Skeletal muscle cell (primary cell): ENCODE results near the gene RYR2.
A peak's percentile ranks its signal among the peaks of the same experiment; 100 is the strongest.

Source experiments
- DNase-seq: peaks from one replicate; pipeline ENCODE4 v3.0.0-alpha.2; 2010; ENCODE audit warnings: low read depth
- H3K4me3 ChIP-seq: 2 replicates; pipeline ENCODE4 v1.5.1; 2011; ENCODE audit warnings: low read depth, mild to moderate bottlenecking, control low read depth, low read length, moderate library complexity

The RYR2 gene

DNA sequence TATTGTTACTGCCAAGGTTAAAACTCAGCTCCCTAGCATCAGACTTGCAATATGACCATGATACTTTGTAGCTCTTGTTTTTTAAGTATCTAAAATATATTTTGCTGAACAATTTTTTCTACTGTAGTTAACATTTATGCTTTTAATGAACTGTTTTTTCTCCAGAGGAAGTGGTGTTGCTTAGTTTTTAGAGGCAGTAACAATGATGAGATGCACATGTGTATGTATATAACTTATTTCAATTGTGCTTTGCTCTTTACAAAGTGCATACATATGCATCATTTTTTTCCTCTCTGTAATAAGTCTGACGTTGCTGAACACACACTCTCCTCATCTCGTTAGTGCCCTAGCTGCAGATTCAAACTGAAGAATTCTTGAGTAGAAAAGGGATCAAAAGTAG, 430.0 kb downstream of the RYR2 start:
- H3K4me3 ChIP-seq = no peak overlapping the region
- no peak for DNase-seq

DNA sequence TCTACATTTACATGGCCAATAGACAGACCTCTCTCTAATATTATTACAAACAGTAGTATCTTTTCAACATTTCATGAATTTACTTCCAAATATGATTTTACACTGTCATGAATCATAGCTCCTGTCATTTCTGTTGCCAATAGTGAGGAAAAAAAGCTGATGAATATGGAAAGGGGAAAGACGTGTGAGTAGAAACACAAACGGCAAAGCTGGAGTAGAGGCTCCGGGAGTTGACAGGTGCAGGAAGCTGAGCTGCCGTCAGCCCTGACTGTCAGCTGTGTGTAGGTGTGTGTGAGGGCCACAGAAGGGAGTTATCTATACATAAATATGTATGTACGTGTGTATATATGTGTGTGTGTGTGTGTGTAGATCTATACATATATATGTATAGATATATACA, 431.9 kb downstream of the RYR2 start:
- H3K4me3 ChIP-seq = no peak overlapping the region

DNA sequence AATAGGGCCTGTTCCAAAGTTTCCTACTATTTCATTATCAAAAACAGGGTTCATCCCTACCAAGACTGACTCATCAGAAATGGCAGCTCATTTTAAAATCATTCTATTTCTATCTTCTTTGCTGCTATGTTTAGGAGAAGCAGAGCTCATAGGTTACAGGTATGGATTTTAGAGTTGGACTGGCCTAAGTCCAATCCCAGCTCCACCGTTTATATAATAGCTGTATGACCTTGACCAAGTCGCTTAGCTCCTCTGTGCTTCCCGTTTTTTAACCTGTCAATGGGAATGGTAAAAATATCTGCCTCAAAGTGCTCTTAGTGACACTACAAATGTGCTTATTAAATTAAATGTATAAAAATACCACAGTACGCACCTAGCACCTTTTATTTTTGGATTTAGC, 436.1 kb downstream of the RYR2 start:
- no peak for DNase-seq
- H3K4me3 ChIP-seq = no peak overlapping the region

More for the DNA sequence above, 431.9 kb downstream of the RYR2 start:
- no peak for DNase-seq

DNA sequence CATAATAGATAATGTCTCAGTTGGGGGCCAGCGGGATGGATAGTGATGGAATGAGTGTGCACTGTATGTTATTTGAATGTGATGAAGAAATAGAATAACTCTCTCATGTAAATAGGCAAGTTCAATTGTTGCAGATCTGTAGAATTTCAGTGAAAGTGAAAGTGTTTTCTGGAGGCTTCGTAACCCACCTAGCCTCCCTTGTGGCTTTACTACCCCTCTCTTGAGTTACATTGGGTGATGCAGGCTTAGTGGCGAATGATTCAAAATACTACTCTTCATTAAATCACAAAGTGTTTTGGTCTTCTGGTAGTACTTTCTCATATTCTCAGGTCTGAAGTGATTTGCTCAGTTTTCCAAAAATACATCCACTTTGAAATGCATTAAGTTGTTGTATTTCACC, 436.9 kb downstream of the RYR2 start:
- H3K4me3 ChIP-seq = no peak overlapping the region

DNA sequence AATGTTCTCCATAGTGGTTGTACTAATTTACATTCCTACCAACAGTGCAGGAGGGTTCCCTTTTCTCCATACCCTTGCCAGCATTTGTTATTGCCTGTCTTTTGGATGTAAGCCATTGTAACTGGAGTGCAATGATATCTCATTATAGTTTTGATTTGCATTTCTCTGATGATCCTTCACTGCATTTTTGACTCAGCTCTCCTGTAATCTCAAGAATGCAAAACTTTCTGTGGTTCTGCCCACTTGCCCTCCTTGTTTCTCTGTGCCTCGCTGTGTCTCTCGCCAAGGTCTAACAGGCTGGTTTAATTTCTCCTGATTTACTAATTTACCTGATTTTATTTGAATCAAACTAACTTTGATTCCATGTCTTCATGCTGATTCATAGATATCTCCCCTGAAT, 440.8 kb downstream of the RYR2 start:
- no peak for DNase-seq
- no peak overlapping the region for H3K4me3 ChIP-seq

More for the DNA sequence above, 436.9 kb downstream of the RYR2 start:
- no peak for DNase-seq

DNA sequence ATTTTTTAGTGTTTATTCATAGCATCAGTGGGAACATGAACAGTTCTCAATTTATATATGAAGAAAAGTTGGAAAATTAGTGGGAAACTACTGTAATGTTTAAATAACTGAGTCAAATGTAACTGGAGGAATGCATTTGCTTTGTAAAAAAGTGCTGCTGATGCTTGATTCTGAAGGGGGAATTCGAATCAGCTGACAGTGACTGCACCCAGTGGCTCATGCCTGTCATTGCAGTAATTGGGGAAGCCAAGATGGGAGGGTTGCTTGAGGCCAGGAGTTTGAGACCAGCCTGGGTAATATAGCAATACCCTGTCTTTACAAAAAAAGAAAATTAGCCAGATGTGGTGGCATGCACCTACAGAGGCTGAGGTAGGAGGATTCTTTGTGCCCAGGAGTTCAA, 450.4 kb downstream of the RYR2 start:
- no peak for DNase-seq
- no peak overlapping the region for H3K4me3 ChIP-seq

DNA sequence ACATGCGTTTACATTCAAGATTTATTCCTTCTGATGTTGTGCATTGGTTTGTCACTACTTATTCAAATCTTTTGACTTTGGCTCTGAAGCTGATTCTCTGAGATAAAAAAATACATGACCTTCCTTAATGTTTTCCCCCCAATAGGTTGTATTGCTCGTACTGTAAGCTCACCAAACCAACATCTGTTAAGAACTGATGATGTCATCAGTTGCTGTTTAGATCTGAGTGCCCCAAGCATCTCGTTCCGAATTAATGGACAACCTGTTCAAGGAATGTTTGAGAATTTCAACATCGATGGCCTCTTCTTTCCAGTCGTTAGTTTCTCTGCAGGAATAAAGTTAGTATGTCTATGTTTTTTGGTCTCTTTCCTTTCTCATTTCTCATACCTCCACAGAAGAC, 458.6 kb downstream of the RYR2 start:
- no peak overlapping the region for H3K4me3 ChIP-seq
- no peak for DNase-seq

DNA sequence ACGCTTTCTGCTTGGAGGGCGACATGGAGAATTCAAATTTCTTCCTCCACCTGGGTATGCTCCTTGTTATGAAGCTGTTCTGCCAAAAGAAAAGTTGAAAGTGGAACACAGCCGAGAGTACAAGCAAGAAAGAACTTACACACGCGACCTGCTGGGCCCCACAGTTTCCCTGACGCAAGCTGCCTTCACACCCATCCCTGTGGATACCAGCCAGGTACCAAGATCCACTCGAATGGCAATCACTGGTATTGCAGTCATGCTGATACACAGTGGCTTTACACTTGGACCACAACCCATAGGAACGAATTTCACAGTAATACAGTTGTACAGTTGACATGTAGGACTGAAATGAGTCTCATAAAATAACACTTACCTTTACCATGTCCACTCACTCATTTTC, 461.3 kb downstream of the RYR2 start:
- DNase-seq = no peak
- no peak overlapping the region for H3K4me3 ChIP-seq

DNA sequence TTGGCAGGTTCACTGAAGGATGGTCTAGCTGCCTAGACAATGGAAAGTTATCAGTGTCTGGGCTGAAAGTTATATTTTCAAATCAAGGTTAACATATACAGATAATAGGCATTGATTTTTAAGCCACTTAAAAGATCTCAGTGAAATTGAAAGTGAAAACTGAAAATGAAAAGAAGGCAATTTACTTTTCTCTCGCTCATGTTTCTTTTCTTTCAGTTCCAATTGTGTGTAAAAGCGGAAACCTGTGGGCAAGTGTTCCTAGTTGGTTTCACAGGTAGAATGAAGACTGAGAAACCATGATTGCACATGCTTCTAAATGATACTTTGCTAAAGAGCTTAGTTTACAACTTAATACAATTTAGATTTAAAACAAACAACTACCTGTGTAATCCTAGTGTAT, 465.0 kb downstream of the RYR2 start:
- DNase-seq = no peak
- no peak overlapping the region for H3K4me3 ChIP-seq

DNA sequence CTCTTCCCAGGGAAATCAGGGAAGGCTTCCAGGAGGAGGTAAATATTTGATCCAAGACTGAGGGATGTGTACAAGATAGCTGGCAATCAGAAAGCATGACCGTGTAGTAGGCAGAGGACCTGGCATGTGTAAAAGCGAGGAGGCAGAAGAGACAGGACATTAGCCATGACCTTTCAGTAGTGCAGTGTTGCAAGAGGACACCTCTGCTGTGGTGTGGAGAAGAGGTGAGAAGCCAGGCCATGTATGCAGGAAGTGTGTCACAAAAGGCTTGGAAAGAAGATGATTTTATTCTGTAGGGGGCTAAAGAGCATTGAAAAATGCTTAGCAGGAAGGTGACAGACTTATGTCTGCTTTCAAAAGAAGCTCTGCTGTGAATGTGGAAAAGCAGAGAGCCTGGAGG, 467.8 kb downstream of the RYR2 start:
- H3K4me3 ChIP-seq = no peak overlapping the region
- no peak for DNase-seq

DNA sequence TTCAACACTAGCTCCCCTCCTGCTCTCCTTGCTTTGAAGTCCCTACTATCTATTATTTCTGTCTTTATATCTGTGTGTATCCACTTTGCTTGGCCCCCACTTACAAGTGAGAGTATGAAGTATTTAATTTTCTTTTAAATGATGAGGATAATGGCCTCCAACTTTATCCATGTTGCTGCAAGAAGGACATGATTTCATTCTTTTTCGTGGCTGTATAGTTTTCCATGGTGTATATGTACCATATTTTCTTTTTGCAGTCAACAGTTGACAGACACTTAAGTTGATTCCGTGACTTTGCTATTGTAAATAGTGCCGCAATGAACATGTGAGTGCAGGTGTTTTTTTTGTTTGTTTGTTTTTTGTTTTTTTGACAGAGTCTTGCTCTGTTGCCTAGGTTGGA, 483.1 kb downstream of the RYR2 start:
- no peak for DNase-seq

DNA sequence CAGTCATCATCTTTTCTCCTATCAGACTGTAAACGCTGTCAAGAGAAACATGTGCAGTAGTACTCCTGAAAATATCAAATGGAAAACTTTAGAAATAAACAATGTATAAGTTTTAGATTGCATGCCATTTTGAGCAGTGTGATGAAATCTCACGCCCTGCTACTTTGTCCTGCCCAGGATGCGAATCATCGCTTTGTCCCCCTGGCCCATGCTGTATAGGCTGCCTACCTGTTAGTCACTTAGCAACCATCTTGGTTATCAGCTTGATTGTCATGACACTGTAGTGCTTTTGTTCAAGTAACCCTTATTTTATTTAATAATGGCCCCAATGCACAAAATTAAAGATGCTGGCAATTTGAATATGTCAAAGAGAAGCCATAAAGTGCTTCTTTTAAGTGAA, 485.8 kb downstream of the RYR2 start:
- H3K4me3 ChIP-seq = no peak overlapping the region
- DNase-seq = no peak

More for the DNA sequence above, 483.1 kb downstream of the RYR2 start:
- H3K4me3 ChIP-seq = no peak overlapping the region

DNA sequence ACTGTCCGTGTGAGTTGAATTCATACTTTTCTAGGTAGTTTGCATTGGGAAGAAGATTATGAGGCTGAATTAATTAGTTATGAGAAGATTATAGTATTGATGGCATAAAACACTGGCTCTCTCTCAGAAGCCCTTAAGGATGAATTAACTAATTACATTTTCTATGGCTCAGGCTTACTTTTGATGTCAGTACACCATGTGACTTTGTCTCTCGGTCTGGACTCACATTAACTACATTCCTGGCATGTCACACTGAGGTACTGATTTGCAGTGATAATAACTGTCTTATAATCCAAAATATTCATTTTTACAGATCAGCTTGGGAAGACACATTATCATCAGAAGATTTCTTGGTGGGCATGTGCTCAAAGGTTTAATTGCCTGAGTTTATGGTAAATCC, 486.6 kb downstream of the RYR2 start:
- H3K4me3 ChIP-seq = no peak overlapping the region
- DNase-seq = no peak

DNA sequence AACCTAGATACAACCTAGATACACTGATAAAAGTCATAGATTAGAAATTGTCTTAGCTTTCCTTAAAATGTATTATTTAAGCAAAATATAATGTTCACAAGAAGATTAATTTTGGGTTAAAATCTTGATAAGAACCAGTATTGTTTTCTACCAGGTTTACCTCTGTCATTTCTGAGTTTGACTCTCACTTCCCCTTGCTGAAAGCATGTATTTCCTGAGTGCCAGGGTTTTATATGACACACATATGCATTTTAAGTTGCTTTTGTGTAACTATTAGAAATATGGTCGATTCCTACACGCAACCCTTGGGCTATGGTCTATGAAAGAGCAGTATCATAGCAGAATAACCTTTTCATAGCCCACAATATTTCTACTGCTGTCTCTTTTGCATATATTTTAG, 497.1 kb downstream of the RYR2 start:
- DNase-seq = no peak
- no peak overlapping the region for H3K4me3 ChIP-seq

DNA sequence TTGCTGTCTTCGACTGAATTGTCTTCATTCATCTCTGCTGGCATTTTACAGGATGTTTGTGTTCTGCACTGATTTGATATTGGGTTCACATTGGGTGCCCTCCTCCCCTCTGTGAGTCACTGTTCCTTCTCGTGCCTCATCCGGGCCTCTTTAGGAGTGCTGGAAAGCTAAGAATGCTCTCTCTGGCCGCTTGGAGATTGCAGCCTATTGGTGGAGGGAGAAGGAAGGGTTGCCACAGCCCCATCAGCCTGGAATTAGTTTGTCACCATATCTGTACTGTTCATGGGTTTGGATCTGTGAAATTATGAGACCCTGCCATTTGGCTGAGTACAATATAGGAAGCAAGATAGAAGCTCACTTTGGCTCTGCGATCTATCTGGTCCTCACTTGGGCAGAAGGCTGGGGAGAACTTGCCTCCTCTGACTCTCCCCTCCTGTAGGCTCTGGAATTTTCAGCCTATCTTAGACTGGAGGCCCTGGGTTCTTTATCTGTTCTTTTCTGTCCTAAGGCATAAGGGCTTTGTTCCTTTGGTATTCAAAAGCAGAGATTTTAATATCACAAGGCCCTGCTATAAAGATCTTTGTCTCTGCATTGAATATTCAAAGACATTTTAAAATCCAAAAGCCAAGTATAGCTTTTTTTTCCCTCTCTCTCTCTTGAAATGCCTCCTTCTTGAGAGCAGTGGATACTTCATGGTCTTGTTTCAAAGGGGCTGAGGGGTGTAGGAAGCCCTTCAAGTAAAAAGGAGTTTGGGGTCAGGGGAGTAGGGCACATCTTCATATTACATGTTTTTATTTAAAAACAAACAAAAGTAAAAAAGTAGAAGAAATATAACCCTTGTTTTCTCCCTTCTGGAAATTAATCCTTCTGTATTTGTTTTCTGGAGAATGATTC, 500.8 kb downstream of the RYR2 start:
- H3K4me3 ChIP-seq = no peak overlapping the region

DNA sequence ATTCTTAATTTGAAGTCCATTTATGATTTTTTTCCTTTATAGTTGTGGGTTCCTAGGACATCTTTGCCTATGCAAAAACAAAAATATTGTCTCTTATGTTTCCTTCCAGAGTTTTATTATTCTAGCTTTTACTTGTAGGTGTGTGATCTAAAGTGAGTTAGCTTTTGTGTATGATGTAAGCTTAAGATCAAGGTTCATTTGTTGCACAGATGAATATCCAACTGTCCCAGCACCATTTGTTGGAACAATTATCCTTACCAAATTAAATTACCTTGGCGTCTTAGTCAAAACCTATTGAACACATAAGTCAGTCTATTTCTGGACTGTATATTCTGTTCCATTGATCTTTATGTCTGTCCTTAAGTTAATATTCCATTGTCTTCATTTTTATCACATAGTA, 511.1 kb downstream of the RYR2 start:
- H3K4me3 ChIP-seq = no peak overlapping the region
- DNase-seq = no peak

More for the DNA sequence above, 500.8 kb downstream of the RYR2 start:
- no peak for DNase-seq

DNA sequence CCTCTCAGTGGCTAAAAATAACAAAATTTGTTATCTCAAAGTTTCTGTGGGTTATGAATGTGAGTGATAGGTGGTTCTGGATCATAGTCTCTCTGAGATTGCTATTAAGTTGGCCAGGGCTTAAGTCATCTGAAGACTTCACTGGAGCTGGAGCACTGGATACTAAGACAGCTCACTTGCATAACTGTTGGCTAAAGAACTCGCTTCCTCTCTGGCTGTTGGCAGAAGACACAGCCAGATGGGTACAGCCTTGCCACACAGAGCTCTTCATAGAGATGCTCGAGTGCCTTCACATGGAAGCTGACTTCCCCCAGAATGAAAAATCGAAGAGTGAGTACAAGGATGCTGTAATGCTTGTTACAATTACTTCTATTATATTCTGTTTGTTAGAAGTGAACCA, 514.9 kb downstream of the RYR2 start:
- DNase-seq = no peak
- H3K4me3 ChIP-seq = no peak overlapping the region

DNA sequence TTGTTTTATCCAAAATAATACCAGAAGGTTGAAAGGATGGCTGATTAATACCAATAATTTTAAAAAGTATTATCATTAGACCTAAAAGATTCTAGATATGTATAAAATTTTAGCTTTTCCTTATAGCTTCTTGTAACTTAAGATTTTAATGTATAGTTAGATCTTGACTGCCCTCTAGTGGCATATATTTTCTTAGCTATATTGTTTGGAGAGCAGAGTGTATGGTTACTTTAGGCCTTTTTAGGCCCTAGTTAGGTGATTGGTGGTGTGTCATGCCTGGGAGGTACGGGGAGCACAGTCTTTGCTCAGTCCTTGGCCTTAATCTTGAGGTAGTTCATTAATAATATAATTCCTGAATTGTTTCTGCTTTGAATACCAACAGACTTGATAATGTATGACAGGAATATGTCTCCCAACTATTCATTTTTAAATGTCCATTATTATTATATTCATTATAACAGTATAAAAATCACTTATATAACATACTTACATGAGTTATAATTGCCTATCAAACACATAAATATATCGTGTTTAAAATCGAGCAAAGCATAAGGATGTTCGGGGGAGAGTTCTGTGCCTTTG, 520.3 kb downstream of the RYR2 start:
- peak; percentile 10 for DNase-seq

DNA sequence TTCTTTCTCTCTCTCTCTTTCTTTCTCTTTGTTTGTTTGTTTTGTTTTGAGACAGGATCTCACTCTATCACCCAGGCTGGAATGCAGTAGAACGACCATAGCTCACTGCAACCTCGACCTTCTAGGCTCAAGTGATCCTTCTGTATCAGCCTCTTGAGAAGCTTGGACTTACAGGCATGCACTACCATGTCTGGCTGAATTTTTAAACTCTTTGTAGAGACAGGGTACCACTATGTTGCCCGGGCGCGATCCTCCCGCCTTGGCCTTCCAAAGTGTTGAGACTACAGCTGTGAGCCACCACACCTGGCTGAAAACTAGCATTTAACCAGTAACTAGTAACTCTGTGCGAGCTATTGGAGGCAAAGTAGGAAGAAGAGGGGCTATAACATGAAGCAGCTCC, 523.3 kb downstream of the RYR2 start:
- no peak for DNase-seq
- H3K4me3 ChIP-seq = no peak overlapping the region

More for the DNA sequence above, 520.3 kb downstream of the RYR2 start:
- H3K4me3 ChIP-seq = no peak overlapping the region

DNA sequence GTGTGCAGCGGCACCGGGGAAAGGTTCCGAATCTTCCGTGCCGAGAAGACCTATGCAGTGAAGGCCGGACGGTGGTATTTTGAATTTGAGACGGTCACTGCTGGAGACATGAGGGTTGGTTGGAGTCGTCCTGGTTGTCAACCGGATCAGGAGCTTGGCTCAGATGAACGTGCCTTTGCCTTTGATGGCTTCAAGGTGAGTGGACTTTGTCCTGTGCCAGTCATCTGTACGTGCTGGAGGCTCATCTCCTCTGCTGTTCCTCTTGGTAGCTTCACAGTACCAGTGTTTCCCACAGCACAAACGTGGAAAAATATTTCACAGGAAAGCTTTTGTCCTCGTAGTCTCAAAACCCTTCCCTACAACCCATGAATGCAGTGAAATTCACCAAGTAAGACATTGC, 524.6 kb downstream of the RYR2 start:
- no peak overlapping the region for H3K4me3 ChIP-seq
- DNase-seq = no peak

DNA sequence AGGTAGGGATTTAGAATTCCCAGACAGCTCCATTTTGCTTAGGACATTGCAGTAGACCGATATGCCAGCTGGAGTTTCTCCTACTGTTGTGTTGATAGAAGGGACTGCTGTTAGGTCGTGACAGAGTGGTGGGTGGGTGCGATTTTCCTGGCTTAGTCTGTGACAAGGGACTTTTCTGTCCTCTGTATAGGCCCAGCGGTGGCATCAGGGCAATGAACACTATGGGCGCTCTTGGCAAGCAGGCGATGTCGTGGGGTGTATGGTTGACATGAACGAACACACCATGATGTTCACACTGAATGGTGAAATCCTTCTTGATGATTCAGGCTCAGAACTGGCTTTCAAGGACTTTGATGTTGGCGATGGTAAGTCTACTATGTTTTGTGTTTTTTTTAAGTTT, 527.0 kb downstream of the RYR2 start:
- H3K4me3 ChIP-seq = no peak overlapping the region
- no peak for DNase-seq
